ENCODE results near the gene TRMT61A.

The TRMT61A gene

DNA sequence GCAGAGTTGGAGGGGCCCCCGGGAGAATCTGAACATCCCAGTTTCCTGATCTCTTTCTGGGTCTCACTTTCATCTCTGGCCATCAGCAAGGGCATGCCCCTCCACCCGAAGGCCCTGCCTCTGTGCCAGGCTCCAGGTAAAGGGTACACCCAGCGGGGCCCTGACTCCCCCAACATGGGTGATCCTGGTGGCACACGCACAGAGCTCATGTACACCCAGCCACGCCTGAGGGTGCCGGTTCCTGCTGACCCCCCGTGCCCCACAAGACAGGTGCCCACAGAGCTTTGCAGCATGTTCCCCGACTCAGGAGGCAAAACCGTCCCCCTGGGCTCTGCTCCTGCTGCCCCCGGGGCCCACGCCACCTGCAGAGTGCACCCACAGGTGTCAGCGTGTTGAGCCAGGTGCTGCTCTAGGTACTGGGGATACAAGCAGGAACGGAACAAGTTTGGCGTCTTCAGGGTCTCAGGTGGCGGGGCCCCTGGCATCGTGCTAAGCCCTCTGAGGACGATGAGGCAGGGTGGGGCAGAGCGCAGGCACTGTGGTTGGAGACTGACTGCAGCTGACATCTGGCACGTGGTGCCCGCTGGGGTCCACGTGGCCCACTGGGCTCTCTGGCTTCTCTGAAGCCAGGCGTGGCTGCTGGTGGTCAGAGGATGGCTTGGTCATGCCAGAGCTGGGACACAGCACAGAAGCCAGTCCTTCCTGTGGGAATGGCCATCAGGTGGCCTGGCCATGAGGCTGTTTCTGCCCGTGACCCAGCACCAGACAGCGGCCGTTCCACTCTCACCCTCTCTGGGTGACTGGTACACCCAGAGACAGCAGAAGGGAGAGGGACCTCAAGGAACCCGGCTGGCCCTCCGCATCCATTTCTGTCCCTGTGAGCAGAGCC is 19.7 kb downstream of the TRMT61A start:
- DNase-seq = no peak

GRCh38 chr14:103549361-103550311 is 20.6 kb downstream of the TRMT61A start:
- no peak for DNase-seq

DNA sequence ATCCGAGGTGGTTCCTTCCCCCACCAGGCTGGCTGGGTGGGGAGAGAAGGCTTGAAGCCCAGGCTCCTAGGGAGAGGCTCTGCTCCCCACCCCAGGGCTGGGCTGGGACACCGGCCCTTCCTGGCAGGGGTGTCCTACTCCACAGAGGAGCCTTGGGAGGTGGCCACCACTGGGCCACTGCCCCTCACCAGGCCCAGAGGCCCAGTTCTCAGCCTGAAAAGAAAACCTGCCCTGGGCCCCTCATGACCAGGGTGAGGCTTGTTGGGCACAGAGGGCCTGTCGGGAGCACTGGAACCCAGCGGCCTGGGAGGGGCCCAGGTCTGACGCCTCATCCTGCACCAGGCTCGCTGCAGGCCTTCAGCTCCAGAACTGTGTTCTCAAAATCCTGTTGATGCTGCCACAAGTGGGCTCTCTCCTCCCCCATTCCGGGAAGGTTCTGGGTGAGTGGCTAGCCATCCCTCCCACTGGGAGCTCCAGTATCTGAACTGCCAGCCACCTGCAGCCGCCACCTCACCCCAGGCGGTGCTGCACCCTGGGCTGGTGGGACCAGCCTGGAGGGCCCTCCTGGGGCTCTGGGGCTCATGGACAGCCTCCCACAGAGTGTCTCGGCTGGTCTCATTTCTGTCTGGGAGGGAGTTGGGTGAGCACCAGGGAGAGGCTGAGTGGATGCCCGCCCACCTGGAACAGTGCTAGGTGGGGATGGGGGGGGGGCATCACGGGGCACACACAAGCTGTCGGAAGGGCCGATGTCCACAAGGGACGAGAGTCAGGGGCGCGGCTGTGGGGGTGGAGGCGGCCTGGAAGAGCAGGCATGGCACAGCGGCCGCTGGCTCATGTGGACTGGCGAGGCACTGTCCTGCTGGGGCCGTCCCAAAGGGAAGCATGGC is 21.7 kb downstream of the TRMT61A start:
- DNase-seq = peak; percentile 56

DNA sequence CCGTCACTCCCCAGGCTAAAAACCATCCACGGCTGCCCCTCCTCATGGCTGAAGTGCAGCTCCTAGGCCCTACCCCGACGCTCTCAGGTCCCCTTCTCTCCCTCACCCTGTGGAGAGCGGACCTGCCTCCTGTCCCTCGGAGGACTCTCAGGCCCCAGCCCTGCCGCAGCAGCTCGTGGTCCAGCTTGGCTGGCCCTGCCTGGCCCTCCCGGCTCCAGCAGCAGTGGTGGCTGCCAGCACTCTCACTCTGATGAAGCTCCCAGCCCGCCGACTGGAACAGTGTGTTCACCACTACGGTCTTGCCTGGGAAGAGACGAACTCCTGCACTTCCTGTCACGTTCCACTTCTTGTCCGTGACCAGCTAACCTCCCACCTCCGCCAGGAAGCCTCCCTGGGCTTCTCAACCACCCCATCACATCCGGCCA is 22.4 kb downstream of the TRMT61A start:
- DNase-seq = no peak

- DNase-seq = no peak
Measured at GRCh38 chr14:103552011-103552845, 23.2 kb downstream of the TRMT61A start.

- DNase-seq = no peak
Measured at GRCh38 chr14:103552846-103553210, 23.8 kb downstream of the TRMT61A start.

- DNase-seq = no peak
Measured at GRCh38 chr14:103555559-103556337, 26.8 kb downstream of the TRMT61A start.

- no peak for DNase-seq
Measured at GRCh38 chr14:103556946-103557758, 28.2 kb downstream of the TRMT61A start.

- DNase-seq = peak; percentile 98
Measured at GRCh38 chr14:103558071-103558882, 29.3 kb downstream of the TRMT61A start.

DNA sequence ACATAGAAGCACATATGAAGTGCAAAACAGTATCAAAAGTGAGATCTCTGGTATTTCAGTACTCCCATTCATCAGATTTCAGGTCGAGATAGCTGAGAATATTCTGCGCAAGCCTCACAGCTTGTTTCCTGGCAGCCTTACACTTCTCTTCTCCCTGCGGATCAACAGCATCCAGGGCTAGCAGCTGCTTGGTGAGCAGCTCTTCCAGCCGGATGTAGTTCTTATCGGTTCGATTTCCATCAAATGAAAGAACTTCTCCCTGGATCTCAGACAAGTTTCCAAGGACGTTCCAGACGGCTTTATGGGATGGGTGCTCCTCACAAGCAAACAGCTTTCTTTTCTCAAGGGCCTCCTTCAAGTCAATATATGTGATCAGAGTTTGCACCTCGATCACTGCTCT is 30.8 kb downstream of the TRMT61A start:
- no peak for DNase-seq

DNA sequence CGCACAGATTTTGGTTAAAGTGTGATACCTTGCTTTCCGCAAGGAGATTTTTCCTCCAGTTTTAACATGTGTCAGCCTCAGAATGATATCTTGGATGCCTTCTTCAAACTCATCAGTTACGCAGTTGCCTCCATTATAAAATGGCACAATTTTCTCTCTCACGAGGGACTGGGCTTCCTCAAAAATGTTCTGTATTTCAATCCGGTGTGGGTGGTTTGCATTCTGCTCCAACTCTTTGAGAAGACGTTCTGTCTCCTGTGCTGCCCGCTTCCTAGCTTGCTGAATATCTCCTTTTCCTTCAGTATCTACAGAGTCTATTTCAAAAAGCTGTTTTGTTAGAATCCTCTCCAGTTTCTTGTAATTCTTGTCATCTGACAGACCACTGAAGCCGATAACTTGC is 31.7 kb downstream of the TRMT61A start:
- no peak for DNase-seq

DNA sequence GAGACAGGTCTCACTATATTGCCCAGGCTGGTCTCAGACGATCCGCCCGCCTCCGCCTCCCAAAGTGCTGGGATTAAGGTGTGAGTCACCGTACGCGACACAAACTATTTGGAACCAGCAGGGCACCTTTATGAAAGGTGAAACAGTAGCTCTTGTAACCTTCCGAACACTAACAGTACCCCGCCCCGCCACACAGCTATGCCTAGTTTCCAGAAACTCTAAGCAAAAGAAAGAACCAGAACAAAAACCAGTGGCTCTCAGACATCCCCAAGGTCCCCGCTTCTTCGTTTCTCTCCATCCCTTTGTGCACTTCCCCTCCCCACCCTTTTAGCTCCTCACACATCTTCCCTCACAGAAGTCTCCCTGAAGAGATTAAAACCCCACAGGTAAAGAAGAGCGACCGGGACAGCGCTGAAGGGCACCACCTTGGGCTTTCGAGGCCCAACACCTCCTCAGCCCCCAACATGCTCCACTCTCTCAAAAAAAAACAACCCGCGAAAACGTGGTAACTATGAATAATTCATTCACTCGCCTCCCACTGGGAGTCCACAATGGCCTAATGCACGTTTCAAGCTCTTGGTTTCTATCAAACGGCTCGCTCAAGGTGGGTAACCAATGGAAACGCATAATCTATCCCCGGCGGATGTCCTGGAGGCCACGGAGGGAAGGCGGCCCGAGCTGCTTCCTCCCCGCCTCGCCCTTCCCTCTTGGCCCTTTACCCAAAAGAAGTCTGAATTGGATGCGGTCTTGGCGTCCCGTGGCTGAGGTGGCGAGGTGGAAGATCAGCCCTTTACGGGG is 32.6 kb downstream of the TRMT61A start:
- DNase-seq = no peak

GRCh38 chr14:103562179-103562428 is 33.1 kb downstream of the TRMT61A start:
- DNase-seq = no peak

GRCh38 chr14:103562429-103563225 is 33.6 kb downstream of the TRMT61A start, which contains the start of the genes BAG5 and COA8:
Gene BAG5, minus strand, starts transcription at chr14:103562657. Its CDS starts 1,493 bp downstream, at chr14:103561164.
Gene COA8, plus strand, starts transcription at chr14:103562960. Its CDS starts 42 bp downstream, at chr14:103563002.
- peak; percentile 94 for DNase-seq

GRCh38 chr14:103563226-103563620 is 34.2 kb downstream of the TRMT61A start:
- DNase-seq = no peak

GRCh38 chr14:103563844-103564505 is 35.0 kb downstream of the TRMT61A start:
- DNase-seq = no peak

GRCh38 chr14:103568952-103569351 is 40.0 kb downstream of the TRMT61A start:
- no peak for DNase-seq

All from DMS79 (cell line).